ENCODE data around the gene HACD2. TPM values are rescaled to one million over a fixed set of nuclear protein-coding genes. Genes with fewer than 3 reads are reported as not detected.

The HACD2 gene
- polyA plus RNA-seq, 4 donors: 15.1 to 51.3 (median 22.7) TPM

GRCh38 chr3:123442125-123442524 is 142.7 kb downstream of the HACD2 start:
- Histone ChIP-seq H3K9me3 (ENCODE audit: control insufficient read depth in 2 of 2, insufficient read depth in 1 of 2, low read depth in 1 of 2, low read length in 1 of 2) (no peaks in the 10 kb centered on the region), H3K27me3 (ENCODE audit: control insufficient read depth in 3 of 3, insufficient read depth in 3 of 3, low read length in 3 of 3) (peaks cover 4 to 8% (median 6%) of the 10 kb centered on the region in 3 donors), H3K36me3 (ENCODE audit: control insufficient read depth in 3 of 3, insufficient read depth in 2 of 3, low read depth in 1 of 3, low read length in 3 of 3) (peaks cover 0 to 3% (median 0%) of the 10 kb centered on the region in 3 donors), H3K27ac (ENCODE audit: low read depth in 1 of 3, low read length in 2 of 3) (no peak overlapping the region), H3K4me1 (ENCODE audit: control insufficient read depth in 3 of 3, insufficient read depth in 2 of 3, low read depth in 1 of 3, low read length in 2 of 3) (no peaks in the 10 kb centered on the region), H3K4me3 (ENCODE audit: low read depth in 1 of 3, low read length in 3 of 3) (no peak overlapping the region)
- DNase-seq (no peak), FAIRE-seq (no peak)
- WGBS, 3 donors: 84 to 89% (median 87%) methylated on average over 9 of the region's 9 CpGs

Other genes starting within 250 kb of the HACD2 start
- 1 to 10 TPM in 3 of 4 donors, under 1 TPM in 1; 0.67 to 6.9 (median 5.0) TPM for gene ADCY5, start 136.0 kb downstream of the HACD2 start, polyA plus RNA-seq

All from small intestine (tissue), 7 donors.